Tibial nerve (tissue), 3 donors: ENCODE measurements around the gene CAMK2G.

Experiments
- CTCF ChIP-seq, 5 experiments: fragments of 200-600 bp in 3 of 5; fragments of 450-650 bp in 2 of 5; sonication (generic) in 3 of 5; IDR thresholded peaks; one replicate each; pipeline ENCODE4 v1.5.1; 2016 to 2019; ENCODE audit warnings: antibody characterized with exemption in 5 of 5, mild to moderate bottlenecking in 3 of 5, moderate library complexity in 2 of 5
- POLR2A ChIP-seq, 2 donors: fragments of 450-650 bp; IDR thresholded peaks; one replicate each; pipeline ENCODE4 v1.6.1; 2017; ENCODE audit warnings: antibody characterized with exemption in 2 of 2, mild to moderate bottlenecking in 2 of 2, moderate library complexity in 2 of 2

- TF ChIP-seq POLR2A (IDR thresholded peaks at IDR 0.05) (no peak), CTCF (IDR thresholded peaks at IDR 0.05) (no peak)
Observed at GRCh38 chr10:73816917-73817729, 57.2 kb downstream of the CAMK2G start.
